BJ (cell line): ENCODE results near the gene DYRK3. TPM values are rescaled to one million over a fixed set of nuclear protein-coding genes. Genes with fewer than 3 reads are reported as not detected.

Source experiments
- CTCF ChIA-PET: fragments of 350-600 bp; formaldehyde crosslinking; extraction: SDS; loops from one replicate; lab custom pipeline; 2021; ENCODE audit warnings: antibody characterized with exemption, inconsistent platforms; lab: Yijun Ruan, JAX
- POLR2A ChIA-PET: fragments of 300-600 bp; sonication (Branson Sonifier 250); formaldehyde crosslinking; extraction: SDS; loops from one replicate; lab custom pipeline; 2021; ENCODE audit warnings: antibody characterized with exemption; lab: Charles Lee
- DNase-seq: peaks from one replicate; pipeline ENCODE4 v3.0.0-alpha.2; 2011; ENCODE audit warnings: low read depth
- H3K27me3 ChIP-seq: 2 replicates; pipeline ENCODE4 v1.6.0; 2011; ENCODE audit warnings: low read length; ENCODE audit not compliant: control insufficient read depth, insufficient read depth
- H3K36me3 ChIP-seq: 2 replicates; pipeline ENCODE4 v1.5.1; 2011; ENCODE audit warnings: low read length; ENCODE audit not compliant: control insufficient read depth, insufficient read depth
- H3K4me3 ChIP-seq: 2 replicates; pipeline ENCODE4 v1.5.1; 2011; ENCODE audit warnings: low read depth, mild to moderate bottlenecking, control low read depth, low read length
- CTCF ChIP-seq: IDR thresholded peaks from 2 replicates; pipeline ENCODE4 v1.5.1; 2011; ENCODE audit warnings: low read depth, mild to moderate bottlenecking, control low read depth, inconsistent platforms, low read length, moderate library complexity; ENCODE audit not compliant: insufficient read depth
- polyA plus RNA-seq: library from polyadenylated mRNA; depleted of rRNA; stranded (reverse); fragments of >200 nt; gene quantifications from 2 replicates; pipeline ENCODE4 v1.2.3, GENCODE V29; 2011

DYRK3 gene
- polyA plus RNA-seq, 1 experiment, result 7.4 TPM

DNA sequence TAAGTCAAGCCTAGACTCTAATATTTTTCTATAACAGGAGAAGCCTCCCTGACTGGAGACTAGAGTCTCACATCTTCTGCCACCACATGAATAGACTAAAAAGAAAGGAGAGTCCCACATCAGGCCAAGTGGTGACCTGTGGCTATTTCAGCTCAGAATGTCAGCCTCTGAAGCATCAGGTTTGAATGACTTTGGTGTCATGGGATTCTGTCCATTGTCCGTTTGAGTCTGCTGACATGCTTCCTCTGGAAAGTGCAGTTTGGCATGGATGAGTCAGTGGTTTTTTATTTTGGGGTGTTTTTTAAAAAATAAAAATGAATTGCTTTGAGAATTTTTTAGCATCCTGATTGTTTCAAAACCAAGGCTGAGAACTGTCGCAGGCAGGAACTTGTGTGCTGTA is 19.5 kb downstream of the DYRK3 start:
- no peak for DNase-seq
- Histone ChIP-seq H3K27me3 (no peaks in the 10 kb centered on the region), H3K36me3 (no peaks in the 10 kb centered on the region), H3K4me3 (no peak overlapping the region)
- TF ChIP-seq CTCF, result no peak
- ChIA-PET CTCF (interaction anchor here (1.1 to 4.2 kb wide), 2 partner anchors 10 to 20 kb away, joined by 3 to 50 read pairs; partner anchors contain the start of gene DYRK3), POLR2A (no interaction called here)

DNA sequence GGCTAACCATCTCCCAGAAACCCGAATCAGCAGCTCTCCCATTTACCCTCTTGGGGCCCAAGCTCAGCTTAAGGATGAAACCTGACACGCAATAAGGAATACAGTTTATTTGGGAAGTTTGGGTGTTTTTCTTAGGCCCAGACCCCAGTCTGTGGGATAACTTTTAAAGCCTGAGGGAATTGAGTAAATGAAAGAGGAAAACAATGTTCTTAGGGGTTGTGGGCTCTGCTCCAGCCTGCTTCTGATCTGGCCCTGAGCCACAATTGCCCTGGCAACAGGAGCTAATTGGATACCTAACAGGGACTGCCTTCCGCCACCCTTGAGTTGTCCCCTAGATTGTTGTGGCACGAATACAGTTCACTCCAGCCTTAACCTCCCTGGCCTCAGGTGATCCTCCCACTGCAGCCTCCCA is 20.1 kb downstream of the DYRK3 start:
- POLR2A ChIA-PET, result no interaction called here
- no peaks in the 10 kb centered on the region for H3K27me3 ChIP-seq
- CTCF ChIA-PET, result interaction anchor here (1.5 to 4.2 kb wide), 3 partner anchors 9 to 176 kb away, joined by 3 to 50 read pairs (median 5); partner anchors contain the start of gene EIF2D
- H3K4me3 ChIP-seq, result no peak overlapping the region
- H3K36me3 ChIP-seq, result no peaks in the 10 kb centered on the region
- no peak for DNase-seq
- TF ChIP-seq CTCF, result no peak

- no peaks in the 10 kb centered on the region; the same call in 1 of the 2 replicates for H3K27me3 ChIP-seq
- ChIA-PET POLR2A (no interaction called here), CTCF (interaction anchor here (0.9 to 4.6 kb wide), 10 partner anchors 9 to 325 kb away, joined by 3 to 36 read pairs (median 7); partner anchors contain the start of genes DYRK3 and EIF2D)
- no peaks in the 10 kb centered on the region for H3K36me3 ChIP-seq
- DNase-seq, result no peak
- no peak overlapping the region for H3K4me3 ChIP-seq
- TF ChIP-seq CTCF, result no peak
These were observed 21.6 kb downstream of the DYRK3 start for GRCh38 chr1:206656936-206657335.

- ChIA-PET CTCF (interaction anchor here (0.7 to 4.6 kb wide), 15 partner anchors 8 to 324 kb away, joined by 3 to 36 read pairs (median 8); partner anchors contain the start of gene DYRK3), POLR2A (no interaction called here)
- H3K4me3 ChIP-seq, result no peak overlapping the region
These were observed 22.4 kb downstream of the DYRK3 start for GRCh38 chr1:206657751-206658150.

More at GRCh38 chr1:206657751-206658150, 22.4 kb downstream of the DYRK3 start:
- DNase-seq, result no peak
- TF ChIP-seq CTCF, result no peak
- Histone ChIP-seq H3K27me3 (peaks cover 3% of the 10 kb centered on the region), H3K36me3 (no peaks in the 10 kb centered on the region)
